B cell (primary cell): ENCODE results near the gene ST8SIA1. TPM values are rescaled to one million over a fixed set of nuclear protein-coding genes. Genes with fewer than 3 reads are reported as not detected.

Experiments used
- ATAC-seq: fragments of 200-7000 bp; cut with Tn5 transposase; one replicate; pipeline ENCODE4 v1.10.0; 2021; ENCODE audit warnings: low read depth, mild to moderate bottlenecking, moderate number of reproducible peaks, moderate library complexity
- CTCF ChIA-PET: fragments of 350-600 bp; sonication (Branson Sonifier 250); formaldehyde crosslinking; loops from one replicate; lab custom pipeline; 2021; ENCODE audit warnings: antibody characterized with exemption, inconsistent platforms; lab: Charles Lee
- POLR2A ChIA-PET: fragments of 350-600 bp; sonication (Branson Sonifier 250); formaldehyde crosslinking; loops from one replicate; lab custom pipeline; 2021; ENCODE audit warnings: antibody characterized with exemption; lab: Charles Lee
- DNase-seq: peaks from one replicate; pipeline ENCODE4 v3.0.0; 2013
- H2AFZ ChIP-seq: 2 replicates; pipeline ENCODE4 v1.6.1; 2012; ENCODE audit warnings: mild to moderate bottlenecking, low read depth, low read length; ENCODE audit not compliant: insufficient read depth, poor library complexity, severe bottlenecking
- H3K27ac ChIP-seq, 2 donors: 1 replicate in 1 of 2; 2 replicates in 1 of 2; pipeline ENCODE4 v1.5.1; 2012 to 2013; ENCODE audit warnings: low read length in 2 of 2, mild to moderate bottlenecking in 2 of 2, moderate library complexity in 1 of 2
- H3K27me3 ChIP-seq, 4 experiments: fragments of 200-600 bp in 1 of 4; sonication (generic) in 1 of 4; replicated peaks in 1 of 4; 1 replicate in 2 of 4; 2 replicates in 2 of 4; pipeline versions ENCODE4 v1.6.1 to v1.7.0; 2013 to 2016; ENCODE audit warnings: low read length in 3 of 4, mild to moderate bottlenecking in 2 of 4, mixed read lengths in 1 of 4, moderate library complexity in 1 of 4; ENCODE audit not compliant: insufficient read depth in 4 of 4, control insufficient read depth in 3 of 4; ENCODE audit errors: control extremely low read depth in 1 of 4
- H3K36me3 ChIP-seq, 2 experiments: replicated peaks in 1 of 2; 1 replicate in 1 of 2; 2 replicates in 1 of 2; pipeline versions ENCODE4 v1.6.1 to v1.7.1; 2013; ENCODE audit warnings: low read length in 1 of 2; ENCODE audit not compliant: insufficient read depth in 2 of 2, control insufficient read depth in 1 of 2; ENCODE audit errors: control extremely low read depth in 1 of 2, extremely low read depth in 1 of 2
- H3K4me1 ChIP-seq, 2 donors: fragments of 200-600 bp in 1 of 2; sonication (generic) in 1 of 2; 1 replicate in 1 of 2; 2 replicates in 1 of 2; pipeline versions ENCODE4 v1.5.1 to v1.6.1; 2013 to 2017; ENCODE audit warnings: low read length in 2 of 2; ENCODE audit not compliant: control insufficient read depth in 2 of 2, insufficient read depth in 2 of 2
- H3K4me2 ChIP-seq: replicated peaks from 2 replicates; pipeline ENCODE3; 2012; ENCODE audit warnings: mild to moderate bottlenecking, low read depth, low read length; ENCODE audit not compliant: poor library complexity, severe bottlenecking
- H3K4me3 ChIP-seq, 5 experiments: fragments of 200-600 bp in 1 of 5; sonication (generic) in 1 of 5; 1 replicate in 3 of 5; 2 replicates in 2 of 5; pipeline versions ENCODE4 v1.5.1 to v1.7.0; 2011 to 2016; ENCODE audit warnings: low read length in 4 of 5, mild to moderate bottlenecking in 4 of 5, low read depth in 2 of 5, control low read depth in 1 of 5, moderate library complexity in 1 of 5; ENCODE audit not compliant: insufficient read depth in 1 of 5; ENCODE audit errors: control extremely low read depth in 1 of 5, extremely low read depth in 1 of 5
- H3K79me2 ChIP-seq: fragments of 200-600 bp; sonication (generic); one replicate; pipeline ENCODE4 v1.6.0; 2016; ENCODE audit warnings: low read length; ENCODE audit not compliant: control insufficient read depth, insufficient read depth
- H3K9ac ChIP-seq: fragments of 200-600 bp; sonication (generic); 2 replicates; pipeline ENCODE4 v1.6.1; 2017; ENCODE audit warnings: mild to moderate bottlenecking, low read length, moderate library complexity
- H3K9me3 ChIP-seq, 3 donors: one replicate each; pipeline versions ENCODE4 v1.6.1 to v1.7.1; 2013; ENCODE audit warnings: low read length in 2 of 3; ENCODE audit not compliant: control insufficient read depth in 2 of 3, insufficient read depth in 1 of 3; ENCODE audit errors: control extremely low read depth in 1 of 3
- H4K20me1 ChIP-seq: 2 replicates; pipeline ENCODE4 v1.6.0; 2012; ENCODE audit warnings: mild to moderate bottlenecking, low read length; ENCODE audit not compliant: insufficient read depth, control insufficient read depth, poor library complexity, severe bottlenecking
- H3K27ac Mint-ChIP-seq: one replicate; pipeline ENCODE4 v1.8.0; 2021; ENCODE audit warnings: mixed read lengths
- H3K27me3 Mint-ChIP-seq: one replicate; pipeline ENCODE4 v1.8.0; 2021; ENCODE audit warnings: mixed read lengths
- H3K4me1 Mint-ChIP-seq: one replicate; pipeline ENCODE4 v1.8.0; 2021; ENCODE audit warnings: mixed read lengths
- H3K4me3 Mint-ChIP-seq: one replicate; pipeline ENCODE4 v1.8.0; 2021; ENCODE audit warnings: mixed read lengths
- H3K9me3 Mint-ChIP-seq: one replicate; pipeline ENCODE4 v1.8.0; 2022; ENCODE audit warnings: mixed read lengths; ENCODE audit not compliant: insufficient read depth
- EZH2 ChIP-seq: IDR thresholded peaks from 2 replicates; pipeline ENCODE4 v1.6.1; 2012; ENCODE audit warnings: borderline replicate concordance, low read depth, mild to moderate bottlenecking, moderate library complexity, low read length; ENCODE audit not compliant: insufficient read depth, poor library complexity, severe bottlenecking
- WGBS: methylation state at CpG from one replicate; pipeline ENCODE4 v1.1.5; 2013; ENCODE audit warnings: missing lambda C conversion rate; ENCODE audit not compliant: insufficient coverage; 5-methylcytosine and 5-hydroxymethylcytosine counted together
- intact Hi-C: fragments of 100-400 bp; cut with micrococcal nuclease; formaldehyde crosslinking; loops from one replicate; pipeline ENCODE4 v1.10.0; 2022
- polyA plus RNA-seq: library from polyadenylated mRNA; depleted of rRNA; stranded (reverse); fragments of >200 nt; gene quantifications from 2 replicates; pipeline ENCODE4 v1.2.3, GENCODE V29; 2012
- total RNA-seq, 2 donors: library from RNA; stranded (reverse); fragments of 120-200 nt in 1 of 2; gene quantifications; 1 replicate in 1 of 2; 2 replicates in 1 of 2; pipeline versions ENCODE4 v1.2.3 to v1.2.4, GENCODE V29; 2013 to 2022
- TF ChIP-seq, protein P1 (sequence below): fragments of 200-600 bp; IDR thresholded peaks from one replicate; pipeline ENCODE4 v1.8.0; 2022; ENCODE audit warnings: antibody characterized with exemption, mild to moderate bottlenecking

The ST8SIA1 gene
- total and polyA plus RNA-seq, 2 donors (not counting 1 experiment from before 2014, with no cell fraction given): 0.02 to 0.04 TPM

DNA sequence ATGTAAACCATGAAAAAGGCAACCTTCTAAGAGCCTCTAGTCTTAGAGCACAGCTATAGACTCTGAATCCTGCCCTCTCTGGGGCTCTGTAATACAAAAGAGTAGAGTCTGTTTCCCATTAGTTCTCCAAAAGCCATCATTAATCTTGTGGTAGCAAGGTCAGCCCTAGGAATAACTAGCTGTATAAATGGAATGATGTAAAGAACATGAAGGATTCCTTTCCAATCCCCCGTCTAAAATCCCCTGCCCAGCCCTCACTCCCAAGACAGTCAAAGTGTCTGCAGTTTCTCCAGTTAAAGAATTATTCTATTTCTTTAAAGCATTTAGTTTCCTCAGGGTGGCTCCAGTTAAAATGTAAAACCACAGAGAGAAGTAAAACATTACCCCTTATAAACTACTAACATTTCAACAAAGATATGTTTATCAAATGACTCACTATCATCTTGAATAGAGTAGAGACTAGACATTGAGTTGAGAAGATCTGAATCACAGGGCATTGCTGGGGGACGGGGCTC lies 104.2 kb downstream of the ST8SIA1 start:
- H3K36me3 ChIP-seq: no peaks in the 10 kb centered on the region
- H3K4me3 Mint-ChIP-seq: no peak overlapping the region
- no CpG with 5 or more reads among the region's 2 CpGs for WGBS
- no peaks in the 10 kb centered on the region for H3K9me3 ChIP-seq
- H3K27me3 ChIP-seq: peaks cover 0 to 4% (median 0%) of the 10 kb centered on the region in 4 experiments
- H3K4me1 Mint-ChIP-seq: no peaks in the 10 kb centered on the region
- TF ChIP-seq, protein P1, sequence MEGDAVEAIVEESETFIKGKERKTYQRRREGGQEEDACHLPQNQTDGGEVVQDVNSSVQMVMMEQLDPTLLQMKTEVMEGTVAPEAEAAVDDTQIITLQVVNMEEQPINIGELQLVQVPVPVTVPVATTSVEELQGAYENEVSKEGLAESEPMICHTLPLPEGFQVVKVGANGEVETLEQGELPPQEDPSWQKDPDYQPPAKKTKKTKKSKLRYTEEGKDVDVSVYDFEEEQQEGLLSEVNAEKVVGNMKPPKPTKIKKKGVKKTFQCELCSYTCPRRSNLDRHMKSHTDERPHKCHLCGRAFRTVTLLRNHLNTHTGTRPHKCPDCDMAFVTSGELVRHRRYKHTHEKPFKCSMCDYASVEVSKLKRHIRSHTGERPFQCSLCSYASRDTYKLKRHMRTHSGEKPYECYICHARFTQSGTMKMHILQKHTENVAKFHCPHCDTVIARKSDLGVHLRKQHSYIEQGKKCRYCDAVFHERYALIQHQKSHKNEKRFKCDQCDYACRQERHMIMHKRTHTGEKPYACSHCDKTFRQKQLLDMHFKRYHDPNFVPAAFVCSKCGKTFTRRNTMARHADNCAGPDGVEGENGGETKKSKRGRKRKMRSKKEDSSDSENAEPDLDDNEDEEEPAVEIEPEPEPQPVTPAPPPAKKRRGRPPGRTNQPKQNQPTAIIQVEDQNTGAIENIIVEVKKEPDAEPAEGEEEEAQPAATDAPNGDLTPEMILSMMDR: no peak
- TF ChIP-seq EZH2: no peak
- H3K27me3 Mint-ChIP-seq: peaks cover 14% of the 10 kb centered on the region
- H3K9ac ChIP-seq: no peak overlapping the region
- no peaks in the 10 kb centered on the region for H4K20me1 ChIP-seq
- ChIA-PET CTCF (no interaction called here), POLR2A (no interaction called here)
- no peaks in the 10 kb centered on the region for H3K79me2 ChIP-seq
- H3K4me2 ChIP-seq: no peak overlapping the region
- H3K4me1 ChIP-seq: no peaks in the 10 kb centered on the region
- no peak for DNase-seq
- H3K27ac Mint-ChIP-seq: no peak overlapping the region
- H2AFZ ChIP-seq: no peak overlapping the region
- H3K27ac ChIP-seq: no peak overlapping the region
- ATAC-seq: no peak
- H3K9me3 Mint-ChIP-seq: no peaks in the 10 kb centered on the region
- H3K4me3 ChIP-seq: no peak overlapping the region
- intact Hi-C loops: no loop called here

DNA sequence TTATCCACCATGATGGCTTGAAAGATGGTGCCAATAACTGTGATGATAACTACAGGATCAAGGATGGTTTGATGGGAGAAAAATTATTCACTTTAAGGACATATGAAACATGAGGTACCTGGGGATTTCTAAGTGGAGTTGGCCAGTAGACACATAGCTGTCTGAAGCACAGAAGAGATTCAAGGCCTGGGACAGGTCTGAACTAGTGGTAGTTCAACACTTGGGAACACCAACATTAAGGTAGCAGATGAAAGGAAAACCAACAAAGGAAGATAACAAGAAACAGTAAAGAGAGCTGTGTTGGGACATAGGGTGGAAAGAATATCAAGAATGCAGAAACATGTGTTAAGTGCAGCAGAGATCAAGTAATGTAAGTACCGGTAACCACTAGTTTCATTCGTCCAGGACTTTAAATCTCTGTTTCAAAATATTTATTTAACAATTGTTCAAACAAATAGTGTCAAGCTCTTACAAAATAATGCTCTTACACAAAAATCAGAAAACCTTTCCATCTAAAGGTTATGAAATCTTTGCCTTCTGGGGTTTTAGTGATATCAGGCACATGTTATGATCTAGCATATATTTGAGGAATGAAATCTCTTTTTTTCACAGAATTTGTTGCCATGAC lies 104.7 kb downstream of the ST8SIA1 start:
- intact Hi-C loops: no loop called here
- Mint-ChIP-seq H3K27me3 (peaks cover 14% of the 10 kb centered on the region), H3K4me3 (no peak overlapping the region), H3K9me3 (no peaks in the 10 kb centered on the region), H3K27ac (no peak overlapping the region), H3K4me1 (no peaks in the 10 kb centered on the region)
- H3K4me2 ChIP-seq: no peak overlapping the region
- H3K9ac ChIP-seq: no peak overlapping the region
- H4K20me1 ChIP-seq: no peaks in the 10 kb centered on the region
- H3K27me3 ChIP-seq: peaks cover 0 to 4% (median 0%) of the 10 kb centered on the region in 4 experiments
- no CpG with 5 or more reads among the region's 2 CpGs for WGBS
- DNase-seq (no peak), ATAC-seq (no peak)
- no peaks in the 10 kb centered on the region for H3K36me3 ChIP-seq
- no peaks in the 10 kb centered on the region for H3K79me2 ChIP-seq
- no peak overlapping the region for H3K27ac ChIP-seq
- H3K4me3 ChIP-seq: no peak overlapping the region
- ChIA-PET CTCF (no interaction called here), POLR2A (no interaction called here)
- H2AFZ ChIP-seq: no peak overlapping the region
- TF ChIP-seq, protein P1: no peak
- TF ChIP-seq EZH2: no peak
- no peaks in the 10 kb centered on the region for H3K4me1 ChIP-seq
- no peaks in the 10 kb centered on the region for H3K9me3 ChIP-seq
